ENCODE results near the gene TRAP1.
A peak's percentile ranks its signal among the peaks of the same experiment; 100 is the strongest.
"Not testable (repeated sequence)": the region's sequence is repeated elsewhere in the genome, so short reads cannot be mapped to it uniquely, and the experiment has no call there.

Gene TRAP1

GRCh38 chr16:3645108-3645503 is 72.2 kb downstream of the TRAP1 start:
- DNase-seq = no peak

DNA sequence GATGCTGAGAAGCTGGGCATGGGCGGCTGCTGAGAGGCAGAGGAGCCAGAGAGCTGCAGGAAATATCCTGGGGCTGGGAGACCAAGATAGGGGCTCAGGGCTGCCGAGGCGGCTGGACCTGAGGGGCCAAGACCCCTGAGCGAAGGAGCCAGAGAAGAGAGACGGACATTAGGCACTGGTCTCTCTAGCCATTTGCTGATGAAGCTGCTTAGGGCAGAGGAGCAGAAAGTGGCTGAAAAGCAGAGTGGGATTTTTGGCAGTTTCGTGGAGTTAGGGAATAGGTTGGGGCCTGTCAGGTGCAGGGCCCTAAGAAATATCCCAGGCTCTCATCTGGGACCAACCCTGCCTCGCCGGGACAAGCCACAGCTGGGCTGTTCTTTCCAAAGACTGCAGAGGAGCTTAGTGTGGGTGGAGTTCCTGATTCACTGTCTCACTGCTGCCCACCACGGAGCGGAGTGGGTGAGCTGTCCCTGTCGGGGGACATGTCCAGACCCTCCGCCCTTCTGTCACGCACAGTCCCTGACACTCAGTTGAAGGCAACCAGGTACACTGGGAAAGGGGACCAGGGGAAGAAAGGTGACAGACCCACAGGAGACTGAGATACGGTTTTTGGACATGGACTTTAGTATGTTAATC is 74.1 kb downstream of the TRAP1 start:
- DNase-seq = no peak

GRCh38 chr16:3642397-3643094 is 74.8 kb downstream of the TRAP1 start:
- no peak for DNase-seq

DNA sequence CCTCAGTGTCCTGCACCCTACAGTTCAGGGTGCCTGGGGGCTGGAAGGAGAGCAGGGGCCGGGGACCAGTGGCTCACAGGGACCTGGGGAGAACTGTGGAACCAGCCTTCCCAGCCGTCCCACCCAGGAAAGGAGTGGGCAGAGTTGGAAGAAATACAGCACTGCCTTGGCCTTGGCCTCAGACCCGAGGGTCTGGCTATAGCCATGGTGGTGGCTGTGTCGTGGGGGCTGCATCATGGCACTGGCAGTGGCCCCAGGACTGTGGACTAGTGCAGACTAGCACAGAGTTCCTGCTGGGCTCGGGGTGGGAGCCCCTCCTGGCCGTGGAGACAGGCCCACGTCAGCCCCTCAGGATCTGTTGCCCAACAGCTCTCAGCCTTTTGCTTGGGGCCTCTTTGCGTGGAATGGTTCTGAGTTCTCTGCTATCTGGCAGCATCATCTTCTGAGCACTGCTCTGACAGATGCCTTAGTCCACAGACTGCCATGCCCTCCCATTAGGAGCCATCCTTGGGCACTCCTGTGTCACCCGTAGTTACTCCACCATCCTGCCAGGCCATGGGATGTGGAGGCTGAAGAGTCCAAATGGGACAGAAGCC is 75.4 kb downstream of the TRAP1 start:
- no peak for DNase-seq

DNA sequence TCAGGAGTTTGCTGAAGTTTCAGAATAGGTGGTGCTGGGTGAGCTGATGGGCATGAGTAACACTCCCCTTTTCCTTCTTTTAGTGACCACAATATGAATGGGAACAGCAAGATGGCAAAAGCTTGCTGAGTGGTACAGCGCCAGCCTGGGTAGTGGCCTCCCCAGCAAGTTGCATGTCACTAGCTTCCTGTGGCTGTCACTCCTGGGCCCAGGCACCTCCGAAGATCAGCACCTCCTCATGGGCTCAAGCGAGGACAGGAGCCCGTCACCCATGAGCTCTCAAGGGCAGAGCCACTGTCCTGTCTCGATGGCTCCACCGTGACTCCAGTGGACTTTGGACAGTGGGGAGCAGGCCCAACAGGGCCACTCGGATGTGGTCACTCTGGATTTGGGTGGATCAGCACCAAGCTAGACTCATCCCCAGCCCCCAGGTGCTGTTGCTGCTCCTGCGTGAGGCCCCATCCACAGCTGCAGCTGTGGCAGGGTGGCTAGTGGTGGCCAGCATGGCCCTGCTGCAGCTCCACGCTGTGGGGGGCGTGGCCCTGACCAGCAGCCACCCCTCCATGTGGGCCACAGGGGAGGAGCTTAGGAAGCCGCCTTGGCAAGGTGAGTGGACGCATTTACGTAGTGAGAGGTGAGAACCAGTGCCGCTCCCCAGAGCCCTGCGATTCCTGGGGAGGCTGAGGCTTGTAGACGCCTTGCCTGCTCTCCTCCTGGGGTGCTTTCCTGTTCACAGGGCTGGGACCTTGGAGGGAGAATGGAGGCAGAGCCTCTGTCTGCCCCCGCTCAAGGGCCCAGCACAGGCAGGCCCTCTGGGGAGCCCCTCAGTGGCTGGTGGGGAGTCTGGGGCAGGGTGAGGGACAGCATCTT is 76.5 kb downstream of the TRAP1 start:
- DNase-seq = no peak

DNA sequence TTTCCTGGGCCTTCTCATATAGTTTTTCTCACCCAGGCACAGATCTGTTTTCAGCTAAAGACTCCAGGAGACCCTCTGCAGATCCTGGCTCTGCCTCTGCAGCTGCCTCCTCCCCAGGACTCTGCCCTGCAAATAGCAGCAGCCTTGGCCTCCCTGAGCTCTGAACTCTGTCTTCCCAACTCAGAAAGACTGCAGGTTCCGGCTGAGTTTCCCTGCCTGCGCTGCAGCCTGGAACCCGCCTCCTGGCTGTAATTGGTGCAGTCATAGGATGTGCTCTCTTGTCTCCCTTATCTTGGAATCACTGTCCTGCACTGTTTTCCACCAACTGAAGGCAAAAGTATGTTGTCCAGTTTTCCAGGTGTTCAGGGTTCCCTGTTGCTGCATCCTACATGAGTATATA is 77.1 kb downstream of the TRAP1 start:
- no peak for DNase-seq

DNA sequence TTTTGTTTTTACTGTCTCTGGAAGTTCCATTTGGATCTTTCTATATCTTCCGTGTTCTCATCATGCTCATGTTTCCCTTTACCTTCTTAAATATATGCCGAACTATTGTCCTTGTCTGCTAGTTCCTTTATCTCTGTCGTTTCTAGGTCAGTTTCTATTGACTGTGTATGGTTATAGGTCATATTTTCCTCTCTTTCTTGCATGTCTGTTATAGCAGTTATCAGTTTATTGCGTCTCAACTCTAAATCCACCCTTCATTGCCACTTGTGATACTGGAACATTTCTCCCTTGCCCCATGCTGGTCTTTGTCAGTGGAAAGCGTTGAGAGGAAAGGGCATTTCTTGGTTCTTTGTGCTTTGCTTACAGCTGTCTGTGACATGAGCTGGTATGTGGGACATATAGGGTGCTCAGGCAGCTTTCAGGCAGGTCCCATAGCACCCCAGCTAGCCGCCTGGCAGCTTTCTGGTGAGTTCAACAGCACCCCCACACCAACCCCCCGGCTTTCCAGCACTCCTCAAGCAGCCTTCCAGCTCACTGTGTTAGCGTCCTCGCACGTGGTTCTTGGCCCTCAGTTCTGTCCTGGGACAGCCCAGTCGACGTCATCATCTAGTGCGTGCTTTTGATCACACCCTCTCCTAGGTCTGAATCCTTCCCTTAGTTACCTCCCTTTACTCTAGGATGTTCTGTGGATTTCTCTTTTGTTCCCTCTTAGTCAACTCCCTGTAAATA is 78.2 kb downstream of the TRAP1 start:
- DNase-seq = no peak

DNA sequence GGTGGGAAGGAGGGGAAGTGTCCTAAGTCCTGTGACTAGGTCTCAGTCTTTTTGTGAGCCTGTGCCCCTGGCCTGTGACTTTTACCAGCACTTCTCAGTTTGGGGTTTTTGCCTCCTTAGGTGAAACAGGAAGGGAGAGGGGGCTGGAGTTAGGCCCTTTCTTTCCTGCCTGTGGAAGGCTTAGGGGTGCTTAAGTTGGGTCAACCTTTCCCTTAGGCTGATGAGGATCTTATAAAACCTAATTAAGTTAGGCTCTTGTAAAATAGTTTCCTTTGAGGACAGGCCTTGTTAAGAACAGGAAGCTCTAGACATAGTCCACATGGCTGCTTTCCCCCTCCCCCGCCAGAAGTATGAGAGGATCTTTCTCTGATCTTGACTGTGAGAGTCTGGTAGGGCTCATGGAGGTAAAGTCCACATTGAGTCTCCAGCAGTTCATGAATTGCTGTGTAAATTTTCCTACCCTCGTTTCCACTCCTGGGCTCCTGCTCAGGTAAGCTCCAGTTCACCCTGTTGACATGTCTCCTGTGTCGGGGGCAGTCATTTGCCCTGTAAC is 79.9 kb downstream of the TRAP1 start:
- DNase-seq = no peak

DNA sequence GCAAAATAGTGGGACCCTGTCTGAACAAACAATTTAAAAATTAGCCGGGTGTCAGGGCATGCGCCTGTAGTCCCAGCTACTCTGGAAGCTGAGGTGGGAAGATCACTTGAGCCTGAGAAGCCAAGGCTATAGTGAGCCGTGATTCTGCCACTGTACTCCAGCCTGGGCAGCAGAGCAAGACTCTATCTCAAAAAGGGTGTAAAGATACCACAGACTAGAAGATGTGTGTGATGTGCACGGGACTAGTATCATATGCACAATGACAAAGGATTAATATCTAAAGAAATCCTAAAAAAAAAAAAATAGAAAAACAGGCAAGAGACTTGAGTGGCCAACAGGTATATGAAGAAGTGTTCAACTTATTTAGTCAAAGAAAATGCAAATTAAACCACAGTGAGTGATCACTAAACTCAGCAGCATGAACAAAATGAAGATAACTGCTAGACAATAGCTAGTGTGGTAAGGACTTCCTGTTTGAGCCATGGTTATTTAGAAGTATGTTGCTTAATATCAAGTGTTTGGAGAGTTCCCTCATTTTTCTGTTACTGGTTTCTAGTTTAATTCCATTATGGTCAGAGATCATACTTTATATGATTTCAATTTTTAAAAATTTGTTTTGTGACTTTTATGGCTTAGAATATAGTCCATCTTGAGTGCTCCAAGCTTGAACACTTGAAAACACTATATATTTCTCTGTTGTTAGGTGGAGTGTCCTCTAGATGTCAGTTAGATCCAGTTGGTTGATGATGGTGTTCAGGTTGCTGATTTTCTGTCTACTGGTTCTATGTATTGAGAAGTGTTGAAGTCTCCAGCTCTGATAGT is 91.2 kb downstream of the TRAP1 start:
- DNase-seq = no peak

GRCh38 chr16:3625331-3625730 is 92.0 kb downstream of the TRAP1 start:
- no peak for DNase-seq

DNA sequence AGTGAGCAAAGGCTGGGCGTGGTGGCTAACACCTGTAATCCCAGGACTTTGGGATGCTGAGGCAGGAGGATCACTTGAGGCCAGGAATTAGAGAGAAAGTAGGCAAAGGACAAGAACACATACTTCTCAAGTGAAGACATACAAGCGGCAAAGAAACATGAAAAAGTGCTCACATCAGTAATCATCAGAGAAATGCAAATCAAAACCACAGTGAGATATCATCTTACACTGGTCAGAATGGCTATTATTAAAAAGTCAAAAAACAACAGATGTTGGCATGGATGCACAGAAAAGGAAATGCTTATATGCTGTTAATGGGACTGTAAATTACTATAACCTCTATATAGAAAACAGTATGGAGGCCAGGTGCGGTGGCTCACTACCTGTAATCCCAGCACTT is 93.7 kb downstream of the TRAP1 start:
- DNase-seq = no peak

DNA sequence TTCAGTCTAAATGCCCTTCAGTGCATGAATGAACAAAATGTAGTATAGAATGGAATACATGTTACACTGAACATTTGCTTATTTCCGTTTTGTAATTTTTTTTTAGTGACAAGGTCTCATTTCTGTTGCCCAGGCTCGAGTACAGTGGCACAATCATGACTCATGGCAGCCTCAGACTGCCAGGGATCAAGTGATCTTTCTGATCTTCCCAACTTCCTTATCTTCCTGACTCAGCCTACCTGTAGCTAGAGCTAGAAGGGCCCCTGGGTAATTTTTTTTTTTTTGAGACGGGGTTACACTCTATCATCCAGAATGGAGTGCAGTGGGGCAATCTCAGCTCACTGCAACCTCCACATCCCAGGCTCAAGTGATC is 98.6 kb downstream of the TRAP1 start:
- DNase-seq = no peak

DNA sequence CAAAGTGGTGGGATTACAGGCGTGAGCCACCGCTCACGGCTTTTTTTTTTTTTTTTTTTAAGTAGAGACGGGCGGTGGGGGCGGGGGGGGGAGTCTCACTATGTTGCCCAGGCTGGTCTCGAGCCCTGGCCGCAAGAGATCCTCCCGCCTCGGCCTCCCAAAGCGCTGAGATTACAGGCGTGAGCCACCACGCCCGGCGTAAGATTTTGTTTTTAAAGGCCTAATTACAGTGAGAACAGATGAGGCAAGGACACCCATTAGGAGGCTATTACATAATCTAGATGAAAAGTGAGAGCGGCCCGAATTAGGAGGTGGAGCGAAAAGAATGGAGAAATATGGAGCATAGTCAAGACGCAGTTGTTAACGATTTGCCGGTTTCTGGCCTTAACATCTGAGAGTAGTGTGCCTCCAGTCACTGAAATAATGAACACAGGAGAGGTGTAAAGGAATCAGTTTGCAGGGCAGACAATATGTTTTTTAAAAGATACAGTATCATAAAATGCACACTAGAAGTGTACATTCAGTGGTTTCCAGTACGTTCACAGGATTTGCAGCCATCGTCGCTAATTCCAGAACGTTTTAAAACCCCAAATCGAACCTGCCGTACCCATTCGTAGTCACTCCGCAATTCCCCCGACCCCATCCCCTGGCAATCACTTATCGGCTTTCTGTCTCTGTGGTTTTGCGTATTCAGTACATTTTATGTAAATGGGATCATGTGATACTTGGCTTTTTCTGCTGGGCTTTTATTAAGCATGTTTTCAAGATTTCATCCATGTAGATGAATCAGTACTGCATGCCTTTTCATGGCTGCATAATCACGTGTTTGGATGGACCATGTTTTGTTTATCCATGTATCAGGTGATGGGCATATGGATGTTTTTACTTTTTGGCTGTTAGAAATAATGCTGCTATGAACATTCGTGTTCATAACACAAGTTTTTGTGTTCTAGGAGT is 104.5 kb downstream of the TRAP1 start:
- DNase-seq = no peak

- DNase-seq = peak; percentile 89 to 95
These were observed 106.0 kb downstream of the TRAP1 start, which contains the start of gene SLX4 for GRCh38 chr16:3611146-3611975. SLX4 (minus strand) TSS chr16:3611606; CDS start chr16:3608964, 2,642 bp downstream.

DNA sequence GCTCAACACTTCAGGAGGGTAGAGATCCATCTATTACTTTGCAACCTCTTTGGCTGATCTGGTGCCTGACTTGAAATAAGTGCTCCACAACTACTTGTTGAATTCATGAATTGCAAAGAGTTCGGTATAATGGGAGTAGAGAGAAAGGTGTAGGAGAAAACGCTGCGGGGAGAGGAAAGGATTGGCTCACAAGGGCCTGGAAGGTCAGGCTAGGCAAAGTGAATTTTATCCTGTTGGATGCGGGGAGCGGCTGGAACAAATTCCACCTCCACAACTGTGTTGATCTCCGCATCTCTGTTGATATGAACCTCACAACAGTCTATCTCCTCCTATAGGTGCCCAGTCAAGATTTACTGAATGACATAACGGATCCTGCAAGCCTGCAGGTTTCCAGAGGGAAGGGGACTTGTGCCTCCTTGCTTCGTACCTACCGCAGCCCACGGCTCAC is 106.6 kb downstream of the TRAP1 start:
- DNase-seq = no peak

DNA sequence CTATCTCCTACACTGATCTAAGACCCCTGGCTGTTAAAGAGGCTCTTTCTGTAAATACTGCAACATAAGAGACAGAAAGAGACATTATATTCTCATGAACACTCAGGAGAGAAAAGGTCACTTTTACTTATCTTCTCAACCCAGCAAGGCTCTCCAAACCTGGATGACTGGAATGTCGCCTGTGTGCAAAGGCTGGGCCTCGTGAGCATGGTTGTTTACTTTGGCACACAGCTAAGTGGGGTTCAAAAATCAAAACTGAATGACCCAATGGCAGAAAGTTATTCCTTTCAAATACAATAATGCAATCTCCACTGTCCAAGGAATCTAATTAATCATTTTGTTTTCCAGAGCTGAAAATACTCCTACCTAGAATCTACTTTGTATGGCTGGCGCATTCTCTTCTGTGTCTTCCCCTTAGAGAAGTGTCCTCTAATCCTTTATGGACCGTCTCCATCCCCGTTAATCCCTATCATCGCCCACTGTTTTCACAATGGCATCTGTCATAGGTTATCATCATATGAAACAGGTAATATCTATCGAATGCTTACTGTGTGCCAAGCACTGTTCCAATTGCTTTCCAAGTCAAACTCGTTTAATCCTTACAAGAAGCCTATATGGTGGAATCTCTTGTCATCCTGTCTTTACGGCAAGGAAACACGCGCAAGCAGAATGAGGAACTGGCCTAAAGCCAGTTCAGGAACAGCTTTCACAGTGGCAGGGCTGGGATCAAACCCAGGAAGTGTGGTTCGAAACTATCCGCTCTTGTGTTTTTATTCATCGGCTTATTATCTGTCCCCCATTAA is 107.2 kb downstream of the TRAP1 start:
- DNase-seq = no peak

- not testable (repeated sequence) for DNase-seq
These were observed 108.3 kb downstream of the TRAP1 start for GRCh38 chr16:3608976-3609375.

DNA sequence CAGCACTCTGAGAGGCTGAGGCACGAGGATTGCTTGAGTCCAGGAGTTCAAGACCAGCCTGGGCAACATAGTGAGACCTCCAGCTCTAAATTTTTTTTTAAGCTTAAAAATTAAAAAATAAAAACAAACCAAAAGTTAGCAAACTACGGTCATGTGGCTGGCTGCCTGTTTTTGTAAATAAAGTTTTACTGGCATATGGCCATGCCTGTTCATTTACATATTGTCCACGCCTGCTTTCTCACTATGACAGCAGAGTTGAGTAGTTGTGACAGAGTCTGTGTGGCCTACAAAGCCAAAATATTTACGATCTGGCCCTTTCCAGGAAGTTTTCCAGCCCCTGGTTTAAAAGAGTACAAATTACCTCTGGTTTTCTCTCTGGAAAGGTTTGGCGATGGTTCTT is 109.3 kb downstream of the TRAP1 start:
- no peak for DNase-seq

Measured in NCI-H524 (cell line).